Measurements from ENCODE around the gene OSBPL2.

GRCh38 chr20:62326959-62327725 lies 88.8 kb downstream of the OSBPL2 start:
- TF ChIP-seq CTCF (IDR thresholded peaks at IDR 0.05) (no peak), POLR2A (IDR thresholded peaks at IDR 0.05) (no peak)
